Measurements from ENCODE around the gene ANO2.

The ANO2 gene

GRCh38 chr12:5945071-5946008, at the start of gene ANO2:
ANO2 (minus strand) TSS chr12:5945259; CDS start chr12:5945217, 42 bp downstream.
- peak within 1 kb of the TSS; percentile 46 for H3K4me3 ChIP-seq (ENCODE audit: low read depth, low read length)
- no peak for TF ChIP-seq CTCF (IDR thresholded peaks at IDR 0.05; ENCODE audit: low read depth, low read length)

- H3K4me3 ChIP-seq (ENCODE audit: low read depth, low read length): no peak overlapping the region
- TF ChIP-seq CTCF (IDR thresholded peaks at IDR 0.05; ENCODE audit: low read depth, low read length): no peak
Measured at GRCh38 chr12:5989621-5990020, 44.6 kb upstream of the ANO2 start.

- H3K4me3 ChIP-seq (ENCODE audit: low read depth, low read length): no peak overlapping the region
Measured at GRCh38 chr12:5988659-5989116, 43.6 kb upstream of the ANO2 start.

GRCh38 chr12:5988088-5988487, 43.0 kb upstream of the ANO2 start:
- no peak overlapping the region for H3K4me3 ChIP-seq (ENCODE audit: low read depth, low read length)
- no peak for TF ChIP-seq CTCF (IDR thresholded peaks at IDR 0.05; ENCODE audit: low read depth, low read length)

More at GRCh38 chr12:5988659-5989116, 43.6 kb upstream of the ANO2 start:
- peak; percentile 97 for TF ChIP-seq CTCF (IDR thresholded peaks at IDR 0.05; ENCODE audit: low read depth, low read length)

GRCh38 chr12:5987573-5987972, 42.5 kb upstream of the ANO2 start:
- no peak for TF ChIP-seq CTCF (IDR thresholded peaks at IDR 0.05; ENCODE audit: low read depth, low read length)
- no peak overlapping the region for H3K4me3 ChIP-seq (ENCODE audit: low read depth, low read length)

GRCh38 chr12:5985471-5985870, 40.4 kb upstream of the ANO2 start:
- no peak for TF ChIP-seq CTCF (IDR thresholded peaks at IDR 0.05; ENCODE audit: low read depth, low read length)
- H3K4me3 ChIP-seq (ENCODE audit: low read depth, low read length): no peak overlapping the region

GRCh38 chr12:5984873-5985272, 39.8 kb upstream of the ANO2 start:
- no peak for TF ChIP-seq CTCF (IDR thresholded peaks at IDR 0.05; ENCODE audit: low read depth, low read length)
- no peak overlapping the region for H3K4me3 ChIP-seq (ENCODE audit: low read depth, low read length)
